ENCODE data around the gene RNASE8. TPM values are rescaled to one million over a fixed set of nuclear protein-coding genes. Genes with fewer than 3 reads are reported as not detected.

RNASE8 gene
- total RNA-seq, 4 donors from 2014 or later: not detected

DNA sequence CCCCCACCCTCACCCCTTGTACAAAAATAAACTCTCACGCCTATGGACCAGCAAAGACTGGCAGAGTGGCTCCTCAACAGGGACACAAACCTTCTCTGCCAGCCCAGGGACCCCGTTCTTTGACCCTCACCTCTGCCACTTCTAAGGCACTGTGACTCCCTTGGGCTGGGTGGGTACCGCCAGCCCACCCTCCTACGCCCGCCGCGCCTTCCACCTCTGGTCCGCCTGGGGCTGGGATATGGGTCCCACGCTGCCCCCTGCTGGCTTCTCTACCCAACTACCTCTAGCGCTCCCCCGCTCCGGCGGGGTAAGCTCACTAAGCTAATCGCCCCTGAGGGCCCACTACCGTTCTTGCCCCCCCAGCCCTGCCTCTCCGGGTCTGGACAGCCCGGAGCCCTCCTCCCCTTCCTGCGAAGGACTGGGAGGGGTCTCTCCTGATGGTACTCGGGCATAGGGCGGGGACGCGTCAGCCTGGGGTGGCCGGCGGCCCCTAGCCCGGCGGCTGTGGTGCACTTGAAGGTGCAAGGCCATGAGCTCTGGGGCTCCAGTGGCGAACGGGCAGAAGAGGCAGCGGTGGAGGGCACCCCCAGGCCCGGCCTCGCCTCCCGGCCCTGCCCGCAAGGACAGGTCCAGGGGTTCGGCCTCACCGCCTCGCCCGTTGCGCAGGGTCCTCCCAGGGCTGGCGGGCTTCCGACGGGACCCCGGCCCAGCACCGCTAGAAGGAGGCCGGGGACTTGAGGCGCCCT, 32.7 kb downstream of the RNASE8 start:
- H3K9me3 ChIP-seq: no peaks in the 10 kb centered on the region
- peaks cover 0 to 47% (median 28%) of the 10 kb centered on the region in 4 donors for H3K4me1 ChIP-seq
- peak overlapping the region; percentile 50 to 65 (median 56) for H3K27ac ChIP-seq
- H3K36me3 ChIP-seq: peaks cover 0 to 18% (median 8%) of the 10 kb centered on the region in 4 donors
- intact Hi-C loops (cut with DNase I; ENCODE audit: low total_unique reads) (no loop called here), in situ Hi-C loops (cut with MboI; ENCODE audit: low pct_ligation_motif_present in 1 of 4, low pct_unique_long_range_greater_than_20kb in 1 of 4, low sequenced_read_pairs in 3 of 4) (no loop called here)
- DNase-seq: peak; percentile 59
- no peaks in the 10 kb centered on the region for H3K27me3 ChIP-seq
- TF ChIP-seq EP300 (IDR thresholded peaks at IDR 0.05; ENCODE audit: low read depth) (no peak), POLR2AphosphoS5 (IDR thresholded peaks at IDR 0.05) (peak in 1 of 3 donors; percentile 21)
- TF ChIP-seq, protein P1, sequence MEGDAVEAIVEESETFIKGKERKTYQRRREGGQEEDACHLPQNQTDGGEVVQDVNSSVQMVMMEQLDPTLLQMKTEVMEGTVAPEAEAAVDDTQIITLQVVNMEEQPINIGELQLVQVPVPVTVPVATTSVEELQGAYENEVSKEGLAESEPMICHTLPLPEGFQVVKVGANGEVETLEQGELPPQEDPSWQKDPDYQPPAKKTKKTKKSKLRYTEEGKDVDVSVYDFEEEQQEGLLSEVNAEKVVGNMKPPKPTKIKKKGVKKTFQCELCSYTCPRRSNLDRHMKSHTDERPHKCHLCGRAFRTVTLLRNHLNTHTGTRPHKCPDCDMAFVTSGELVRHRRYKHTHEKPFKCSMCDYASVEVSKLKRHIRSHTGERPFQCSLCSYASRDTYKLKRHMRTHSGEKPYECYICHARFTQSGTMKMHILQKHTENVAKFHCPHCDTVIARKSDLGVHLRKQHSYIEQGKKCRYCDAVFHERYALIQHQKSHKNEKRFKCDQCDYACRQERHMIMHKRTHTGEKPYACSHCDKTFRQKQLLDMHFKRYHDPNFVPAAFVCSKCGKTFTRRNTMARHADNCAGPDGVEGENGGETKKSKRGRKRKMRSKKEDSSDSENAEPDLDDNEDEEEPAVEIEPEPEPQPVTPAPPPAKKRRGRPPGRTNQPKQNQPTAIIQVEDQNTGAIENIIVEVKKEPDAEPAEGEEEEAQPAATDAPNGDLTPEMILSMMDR (IDR thresholded peaks at IDR 0.05): peak; percentile 53 to 71 (median 59)
- no peak overlapping the region for H3K4me3 ChIP-seq
- WGBS, 2 donors (ENCODE audit: low coverage in 1 of 2): 88% methylated on average over 42 of the region's 45 CpGs; no CpG with 5 or more reads in 1 of the 2 donors

DNA sequence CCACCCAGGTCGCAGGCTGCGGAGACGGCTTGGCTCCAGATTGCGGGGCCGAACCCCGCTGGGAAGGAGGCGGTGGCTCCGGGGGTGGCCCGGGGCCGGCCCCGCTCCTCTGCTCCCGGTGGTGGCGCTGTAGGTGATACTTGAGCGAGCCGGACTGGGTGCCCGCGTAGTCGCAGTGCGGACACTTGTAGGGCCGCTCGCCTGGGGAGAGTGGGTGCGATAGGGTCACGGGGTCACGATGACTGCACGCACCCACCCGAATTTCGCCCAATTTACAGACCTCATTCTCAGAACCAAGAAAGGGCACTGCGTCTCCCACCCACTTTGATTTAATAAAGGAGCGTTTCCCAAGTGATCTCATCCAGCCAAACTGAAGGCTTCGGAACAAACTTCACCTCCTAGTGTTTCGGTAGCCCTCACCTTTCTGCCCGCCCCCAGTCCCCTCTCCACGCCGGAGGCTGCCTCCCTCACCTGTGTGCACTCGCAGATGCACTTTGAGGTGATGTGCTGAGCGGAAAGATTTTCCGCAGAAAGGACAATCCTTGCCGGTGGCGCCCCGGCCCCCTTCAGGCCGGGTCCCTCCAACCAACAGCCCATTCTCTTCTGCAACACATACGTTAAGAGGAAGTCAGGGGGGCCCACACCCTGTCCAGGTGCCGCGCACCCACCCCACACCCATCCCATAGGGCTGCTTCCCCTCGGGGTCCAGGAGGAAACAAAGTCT, 33.5 kb downstream of the RNASE8 start:
- TF ChIP-seq POLR2A (IDR thresholded peaks at IDR 0.05): no peak
- TF ChIP-seq POLR2AphosphoS5 (IDR thresholded peaks at IDR 0.05): no peak
- TF ChIP-seq EP300 (IDR thresholded peaks at IDR 0.05; ENCODE audit: low read depth): no peak
- TF ChIP-seq, protein P1 (IDR thresholded peaks at IDR 0.05): no peak
- 50 to 91% methylated on average over 4 to 45 of the region's 45 CpGs for WGBS, 2 donors (ENCODE audit: low coverage in 1 of 2)
- H3K27me3 ChIP-seq: no peaks in the 10 kb centered on the region
- no peaks in the 10 kb centered on the region for H3K9me3 ChIP-seq
- in situ Hi-C loops (cut with MboI; ENCODE audit: low pct_ligation_motif_present in 1 of 4, low pct_unique_long_range_greater_than_20kb in 1 of 4, low sequenced_read_pairs in 3 of 4): no loop called here
- intact Hi-C loops (cut with DNase I; ENCODE audit: low total_unique reads): no loop called here
- no peak for DNase-seq
- peaks cover 0 to 16% (median 7%) of the 10 kb centered on the region in 4 donors for H3K36me3 ChIP-seq
- no peak overlapping the region for H3K4me3 ChIP-seq
- peaks cover 3 to 50% (median 31%) of the 10 kb centered on the region in 4 donors for H3K4me1 ChIP-seq
- no peak overlapping the region for H3K27ac ChIP-seq

DNA sequence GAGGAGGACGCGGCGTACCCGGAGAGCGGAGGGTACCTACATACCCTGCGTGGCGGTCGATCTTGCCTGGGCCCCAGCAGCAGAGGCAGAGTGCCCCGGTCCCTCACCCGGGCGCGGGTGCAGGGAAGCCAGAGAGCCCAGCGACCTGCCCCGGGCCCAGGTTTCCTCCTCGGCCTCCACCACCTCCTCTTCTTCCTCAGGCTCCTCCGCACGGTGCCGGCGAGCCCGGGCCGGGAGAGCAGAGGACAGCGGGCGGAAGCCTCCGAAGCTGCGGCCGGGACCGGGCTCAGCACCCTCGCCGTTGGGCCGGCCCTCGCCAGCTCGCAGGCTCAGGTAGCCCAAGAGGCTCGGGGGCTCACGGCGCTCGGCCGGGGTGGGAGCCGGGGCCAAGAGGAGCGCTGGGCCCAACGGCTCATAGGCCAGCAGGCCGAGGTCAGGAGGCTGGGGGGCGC, 34.2 kb downstream of the RNASE8 start:
- 90 to 98% methylated on average over 8 to 41 of the region's 42 CpGs for WGBS, 2 donors (ENCODE audit: low coverage in 1 of 2)
- no peak for DNase-seq
- H3K27me3 ChIP-seq: no peaks in the 10 kb centered on the region
- TF ChIP-seq EP300 (IDR thresholded peaks at IDR 0.05; ENCODE audit: low read depth) (no peak), POLR2AphosphoS5 (IDR thresholded peaks at IDR 0.05) (no peak), POLR2A (IDR thresholded peaks at IDR 0.05) (no peak)
- TF ChIP-seq, protein P1 (IDR thresholded peaks at IDR 0.05): no peak
- peak overlapping the region in 3 of 4 donors; percentile 15 to 52 (median 45) for H3K27ac ChIP-seq
- peaks cover 0 to 16% (median 6%) of the 10 kb centered on the region in 4 donors for H3K36me3 ChIP-seq
- H3K4me3 ChIP-seq: no peak overlapping the region
- H3K9me3 ChIP-seq: no peaks in the 10 kb centered on the region
- intact Hi-C loops (cut with DNase I; ENCODE audit: low total_unique reads) (loop anchor here (1.0 to 2.0 kb wide), 2 partner anchors 12 to 23 kb away; no protein-coding TSS in a partner anchor), in situ Hi-C loops (cut with MboI; ENCODE audit: low pct_ligation_motif_present in 1 of 4, low pct_unique_long_range_greater_than_20kb in 1 of 4, low sequenced_read_pairs in 3 of 4) (no loop called here)
- H3K4me1 ChIP-seq: peaks cover 8 to 57% (median 38%) of the 10 kb centered on the region in 4 donors
